GM12874 (cell line): ENCODE data around the gene SFT2D1.

Source experiments
- CTCF ChIP-seq: IDR thresholded peaks from 2 replicates; pipeline ENCODE4 v1.5.1; 2011; ENCODE audit warnings: low read depth, mild to moderate bottlenecking, control low read depth, low read length, moderate library complexity; ENCODE audit not compliant: insufficient read depth

The SFT2D1 gene

GRCh38 chr6:166325383-166326042 is 16.8 kb downstream of the SFT2D1 start:
- no peak for TF ChIP-seq CTCF

DNA sequence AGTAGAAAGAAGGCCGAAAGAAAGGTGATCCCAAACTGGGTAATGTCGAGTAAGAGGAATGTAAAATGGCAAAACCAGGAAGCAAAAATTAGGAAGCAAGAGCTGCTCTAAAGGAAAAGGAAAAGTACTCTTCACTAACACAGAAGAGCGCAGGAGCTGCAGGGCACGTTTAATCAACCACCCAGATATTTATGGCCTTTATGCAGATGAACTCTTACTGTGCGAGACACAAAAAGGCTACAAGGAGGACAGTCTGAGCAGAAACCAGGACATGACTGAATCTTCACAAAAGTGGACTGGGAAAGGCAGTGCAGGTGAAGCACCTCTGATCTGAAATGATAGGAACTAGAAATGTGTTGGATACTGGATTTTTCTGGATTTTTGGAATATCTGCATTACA is 18.9 kb downstream of the SFT2D1 start:
- no peak for TF ChIP-seq CTCF

GRCh38 chr6:166318649-166319600 is 23.4 kb downstream of the SFT2D1 start:
- no peak for TF ChIP-seq CTCF

GRCh38 chr6:166318227-166318626 is 24.1 kb downstream of the SFT2D1 start:
- no peak for TF ChIP-seq CTCF

DNA sequence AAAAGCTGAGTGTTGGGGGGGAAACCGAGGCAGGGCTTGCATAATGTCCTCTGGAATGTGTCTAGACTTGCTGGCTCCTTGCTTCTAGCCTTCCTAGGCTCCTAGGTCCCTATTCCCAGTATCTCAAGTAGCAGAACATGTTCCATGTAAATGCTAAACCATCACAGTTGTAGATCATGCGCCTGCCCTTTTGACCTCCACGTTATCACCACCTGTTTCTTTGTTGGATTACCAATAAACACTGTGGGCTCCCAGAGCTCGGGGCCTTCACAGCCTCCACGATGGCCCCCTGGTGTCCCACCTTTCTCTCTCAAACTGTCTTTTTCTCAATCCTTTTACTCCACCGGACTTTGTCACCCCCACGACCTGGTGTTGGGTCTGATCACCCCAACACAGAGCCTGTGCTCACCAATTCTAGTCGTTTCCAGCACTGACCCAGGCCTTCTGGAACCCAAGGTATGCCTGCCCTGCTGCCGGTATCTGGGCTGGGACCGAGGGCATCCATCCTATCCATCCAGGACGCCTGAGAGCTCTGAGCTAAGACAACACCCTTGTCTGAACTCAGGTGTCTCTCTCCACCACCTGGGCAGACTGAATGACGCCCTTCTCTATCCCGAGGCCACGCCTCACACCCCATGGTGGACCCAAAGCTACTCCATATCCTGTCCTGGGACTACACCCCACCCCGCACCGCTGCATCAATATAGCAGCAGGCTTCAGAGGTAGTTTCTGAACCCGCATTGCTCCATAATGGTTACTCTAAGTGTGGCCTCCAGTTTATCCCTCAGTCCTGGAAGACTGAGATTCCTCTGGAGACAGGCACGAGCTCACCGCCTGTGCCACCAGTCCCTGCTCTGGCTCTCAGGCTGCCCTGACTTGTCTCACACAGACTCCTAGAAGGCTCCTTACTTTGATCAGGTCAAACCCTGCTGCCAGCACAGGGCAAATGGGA is 24.8 kb downstream of the SFT2D1 start:
- no peak for TF ChIP-seq CTCF

GRCh38 chr6:166315436-166315835 is 26.9 kb downstream of the SFT2D1 start:
- no peak for TF ChIP-seq CTCF
